A549 (cell line): Measurements from ENCODE around the gene DHX58.

ENCODE experiments used
- CTCF ChIP-seq: fragments of >200 bp; sonication (Bioruptor Twin); formaldehyde crosslinking; IDR thresholded peaks from 3 replicates; pipeline ENCODE4 v1.5.1; 2016
- E2F6 ChIP-seq: IDR thresholded peaks from 2 replicates; pipeline ENCODE4 v1.6.1; 2012; ENCODE audit warnings: low read depth, borderline replicate concordance
- FOXS1 ChIP-seq: fragments of 250-450 bp; sonication (Bioruptor Pico); IDR thresholded peaks from 2 replicates; pipeline ENCODE4 v1.5.0; 2020; ENCODE audit warnings: mild to moderate bottlenecking, moderate library complexity
- HOXA7 ChIP-seq: fragments of 250-450 bp; sonication (Bioruptor Pico); IDR thresholded peaks from 2 replicates; pipeline ENCODE4 v1.5.0; 2020; ENCODE audit warnings: mild to moderate bottlenecking, moderate library complexity
- MYC ChIP-seq: IDR thresholded peaks from 2 replicates; pipeline ENCODE4 v1.6.1; 2012; ENCODE audit warnings: mild to moderate bottlenecking, inconsistent platforms, low read length, improper control_type of control experiment, borderline replicate concordance
- NR3C1 ChIP-seq: fragments of >200 bp; sonication (Bioruptor Twin); formaldehyde crosslinking; IDR thresholded peaks from 3 replicates; pipeline ENCODE4 v1.6.1; 2017
- RAD21 ChIP-seq, 2 experiments: fragments of >200 bp in 1 of 2; sonication (Bioruptor Twin) in 1 of 2; formaldehyde crosslinking in 1 of 2; IDR thresholded peaks in 1 of 2; conservative IDR thresholded peaks in 1 of 2; 2 replicates in 1 of 2; 3 replicates in 1 of 2; pipeline ENCODE4 v1.6.1; 2012 to 2018; ENCODE audit warnings: inconsistent platforms in 1 of 2

DNA sequence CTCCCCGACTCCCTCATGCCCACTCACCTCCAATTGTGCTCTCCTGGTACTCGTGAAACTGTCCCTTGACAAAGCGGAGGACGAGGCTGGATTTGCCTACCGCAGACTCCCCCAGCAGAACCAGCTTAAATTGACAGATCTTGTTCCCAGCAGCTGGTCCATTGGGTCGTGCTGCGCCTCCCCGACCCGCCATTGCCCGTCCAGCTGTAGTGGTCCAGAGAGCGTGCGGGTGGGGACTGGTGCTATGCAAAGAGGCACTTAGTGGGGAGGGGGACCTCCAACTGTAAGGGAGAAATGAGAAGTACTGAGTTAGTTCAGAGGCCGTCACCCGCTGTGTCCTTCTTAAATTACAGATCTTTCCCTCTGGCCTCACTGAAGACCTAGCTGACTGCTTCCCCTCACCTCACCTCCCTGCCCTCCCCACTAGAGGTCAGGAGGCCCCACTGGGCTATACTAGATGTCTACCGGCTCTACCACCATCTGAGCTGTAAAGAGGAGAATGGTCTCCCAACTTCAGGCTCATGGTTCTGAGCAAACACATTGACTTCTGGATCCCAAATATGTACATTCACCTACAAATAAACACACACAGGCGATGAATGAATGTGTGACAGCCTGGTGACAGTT is 17.9 kb upstream of the DHX58 start:
- no peak for TF ChIP-seq CTCF
- TF ChIP-seq NR3C1 = no peak
- TF ChIP-seq E2F6 = no peak
- no peak for TF ChIP-seq FOXS1
- no peak for TF ChIP-seq MYC
- TF ChIP-seq HOXA7 (CRISPR knock-in tag) = no peak
- TF ChIP-seq RAD21 (conservative IDR thresholded peaks at IDR 0.05 in 1 of 2, IDR thresholded peaks at IDR 0.05 in 1 of 2) = no peak
